OCI-M2 (cell line): ENCODE results near the gene MPRIP.
"Not testable (repeated sequence)": the region's sequence is repeated elsewhere in the genome, so short reads cannot be mapped to it uniquely, and the experiment has no call there.

Experiments
- DNase-seq: peaks from one replicate; lab custom pipeline; 2025; ENCODE audit not compliant: unreplicated experiment; lab: John Stamatoyannopoulos, UW

Gene MPRIP

GRCh38 chr17:17142556-17142955 is 100.3 kb downstream of the MPRIP start:
- DNase-seq = no peak

- DNase-seq = no peak
Observed at GRCh38 chr17:17143501-17143900, 101.2 kb downstream of the MPRIP start.

- no peak for DNase-seq
Observed at GRCh38 chr17:17144061-17144460, 101.8 kb downstream of the MPRIP start.

DNA sequence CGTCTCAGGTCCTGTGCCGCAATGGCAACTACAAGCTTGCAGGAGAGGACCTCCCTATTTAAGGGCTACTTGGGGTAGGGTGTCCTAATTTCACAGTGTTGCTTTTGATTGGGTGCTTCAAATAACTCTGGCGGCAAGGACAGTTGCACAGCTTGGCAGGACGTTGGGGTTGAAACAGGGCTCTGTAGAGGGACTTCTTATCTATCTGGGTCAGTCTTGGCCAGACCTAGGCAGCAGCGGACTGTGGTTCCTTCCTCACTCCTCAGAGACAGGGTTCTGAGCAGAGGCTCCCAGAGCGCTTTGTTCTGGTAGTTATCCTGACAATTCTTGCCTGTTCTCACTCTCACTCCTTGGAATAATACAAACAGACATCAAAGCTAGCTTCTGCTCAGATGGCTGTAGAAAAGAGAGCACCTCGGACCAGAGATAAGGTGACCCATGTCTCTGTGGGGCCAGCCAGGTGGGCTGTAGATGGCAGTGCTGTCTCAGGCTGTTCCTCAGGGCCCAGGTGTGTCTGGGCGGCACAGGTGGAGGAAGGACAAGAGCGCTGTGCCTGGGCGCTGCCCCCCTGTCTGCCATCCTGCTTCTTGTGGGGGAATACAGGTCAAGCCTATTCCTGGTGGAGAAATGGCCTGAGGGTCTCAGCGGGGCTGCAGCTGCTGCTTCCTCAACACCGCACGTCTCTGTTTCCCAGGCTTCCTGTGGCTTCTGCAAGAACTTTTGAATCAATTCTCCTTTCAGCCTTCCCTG is 102.8 kb downstream of the MPRIP start:
- no peak for DNase-seq

DNA sequence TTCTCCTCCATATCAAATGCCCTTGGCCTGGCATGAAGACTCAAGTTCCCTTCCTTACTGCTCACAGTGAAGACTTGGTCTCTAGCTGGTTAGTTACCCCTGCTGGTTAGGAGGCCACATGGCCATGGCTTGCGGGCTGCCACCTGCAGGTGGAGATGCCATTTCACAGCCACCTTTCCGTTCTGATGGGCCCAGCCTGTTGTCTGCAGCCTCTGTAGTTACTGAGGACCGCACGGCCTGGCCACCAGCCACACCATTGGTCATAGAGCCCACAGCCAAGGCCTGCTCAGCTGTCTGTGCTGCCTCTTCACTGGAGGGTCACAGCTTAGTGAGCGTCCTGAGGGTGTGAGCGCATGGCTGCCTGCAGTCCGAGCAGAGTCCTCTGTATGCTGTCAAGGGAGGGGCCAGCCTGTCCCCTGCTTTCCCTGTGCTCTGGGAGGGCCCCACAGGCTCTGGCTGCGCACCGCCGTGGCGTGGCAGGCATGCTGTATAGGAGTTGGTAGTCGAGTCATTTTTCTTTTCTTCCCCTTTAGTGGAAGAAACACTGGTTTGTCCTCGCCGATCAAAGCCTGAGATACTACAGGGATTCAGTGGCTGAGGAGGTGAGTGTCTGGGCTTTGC is 104.6 kb downstream of the MPRIP start:
- no peak for DNase-seq

- no peak for DNase-seq
Observed at GRCh38 chr17:17147821-17148220, 105.6 kb downstream of the MPRIP start.

DNA sequence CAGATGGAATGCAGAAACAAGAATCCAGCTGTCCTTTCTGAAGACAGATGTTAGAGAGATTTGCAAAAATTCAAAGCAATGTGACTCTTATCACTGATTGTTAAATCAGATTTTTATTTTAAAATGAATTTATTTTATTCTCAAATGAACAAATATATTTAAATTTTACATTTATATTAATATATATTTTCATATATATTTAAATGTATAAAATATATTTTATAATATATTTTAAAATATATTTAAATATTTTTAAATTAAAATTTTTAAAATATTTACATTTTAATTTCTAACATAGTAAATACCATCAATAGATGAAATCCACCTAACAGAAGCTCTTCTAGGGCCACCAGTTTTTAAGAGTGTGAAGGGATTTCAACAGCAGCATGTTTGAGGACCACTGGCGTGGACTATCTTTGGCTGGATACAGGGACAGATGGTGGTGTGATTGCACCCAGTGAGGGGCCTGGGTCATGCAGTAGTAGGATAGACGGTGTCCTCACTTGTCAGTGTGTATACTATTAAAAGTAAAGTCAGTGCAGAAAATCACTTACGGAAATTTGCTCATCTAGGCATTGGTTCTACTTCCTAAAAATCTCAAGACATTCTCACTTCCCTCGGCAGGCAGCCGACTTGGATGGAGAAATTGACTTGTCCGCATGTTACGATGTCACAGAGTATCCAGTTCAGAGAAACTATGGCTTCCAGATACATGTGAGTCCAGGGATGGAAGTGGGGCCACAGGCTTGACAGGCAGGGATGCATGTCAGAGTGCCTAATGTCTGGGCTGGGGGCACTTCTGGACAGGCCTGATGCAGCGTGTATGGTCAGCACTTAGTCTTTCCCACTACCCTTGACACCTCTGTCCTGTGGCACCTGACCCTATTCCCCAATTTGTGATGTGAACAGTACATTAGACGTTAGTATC is 107.5 kb downstream of the MPRIP start:
- DNase-seq = no peak

GRCh38 chr17:17150448-17150800 is 108.2 kb downstream of the MPRIP start:
- DNase-seq = no peak

GRCh38 chr17:17151055-17151454 is 108.8 kb downstream of the MPRIP start:
- no peak for DNase-seq

DNA sequence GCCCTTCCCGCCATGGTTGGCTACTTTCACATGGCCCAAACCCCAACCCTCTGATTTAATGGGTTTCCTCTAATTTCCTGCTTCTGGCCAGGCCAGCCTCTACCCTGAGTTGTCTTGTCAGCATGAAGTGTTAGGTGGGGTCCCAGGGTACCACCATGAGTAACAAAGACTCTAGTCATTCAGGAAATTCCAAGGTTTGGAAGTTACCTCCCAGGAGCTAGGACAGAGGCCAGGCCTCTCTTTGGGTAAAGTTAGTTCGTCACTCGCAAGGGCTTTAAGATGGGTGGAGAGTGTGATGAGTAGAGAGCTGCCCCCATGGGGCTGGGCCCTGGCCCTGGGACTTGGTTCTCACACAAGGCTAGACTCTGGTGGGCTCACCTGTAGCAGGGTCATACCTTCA is 109.3 kb downstream of the MPRIP start:
- DNase-seq = no peak

GRCh38 chr17:17151962-17152361 is 109.7 kb downstream of the MPRIP start:
- no peak for DNase-seq

GRCh38 chr17:17152385-17152784 is 110.1 kb downstream of the MPRIP start:
- DNase-seq = no peak

- no peak for DNase-seq
Observed at GRCh38 chr17:17153071-17153470, 110.8 kb downstream of the MPRIP start.

DNA sequence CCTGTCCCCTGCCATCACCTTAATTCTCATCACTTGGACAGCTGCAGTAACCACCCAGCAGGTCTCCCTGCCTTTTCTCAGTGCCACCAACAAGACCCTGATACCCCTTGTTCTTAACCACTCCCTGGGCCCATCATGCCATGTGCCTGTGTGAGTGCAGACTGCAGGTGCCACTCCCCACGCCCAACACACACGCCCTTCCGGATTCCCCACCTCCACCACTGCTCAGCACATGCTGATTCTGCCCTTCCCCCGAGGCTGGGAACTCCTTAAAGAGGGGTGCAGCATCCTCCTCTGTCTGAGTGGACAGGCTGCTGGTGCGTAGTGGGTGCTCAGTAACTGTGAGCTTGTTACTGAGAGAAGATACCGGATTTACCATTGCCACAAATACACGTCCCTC is 111.5 kb downstream of the MPRIP start:
- no peak for DNase-seq

DNA sequence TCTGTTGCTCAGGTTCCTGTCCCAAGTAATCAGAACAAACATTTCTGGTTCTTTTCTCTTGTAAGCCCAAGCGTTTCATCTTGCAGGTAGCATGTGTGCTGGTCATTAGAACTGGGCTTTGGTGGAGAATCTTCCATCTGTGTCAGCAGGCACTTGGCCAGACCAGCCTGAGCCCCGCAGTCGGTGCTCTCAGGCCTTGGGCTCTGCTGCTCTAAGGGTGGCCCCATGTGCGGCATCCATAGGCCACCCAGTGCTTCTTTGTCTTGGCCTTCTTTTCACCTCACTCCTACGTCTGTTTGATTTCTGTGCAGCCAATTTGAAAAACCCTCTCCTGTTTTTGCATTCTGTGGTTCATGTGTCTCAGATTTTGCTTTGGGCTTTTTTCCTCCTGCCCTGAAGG is 112.3 kb downstream of the MPRIP start:
- no peak for DNase-seq

GRCh38 chr17:17154981-17155380 is 112.7 kb downstream of the MPRIP start:
- DNase-seq = no peak

DNA sequence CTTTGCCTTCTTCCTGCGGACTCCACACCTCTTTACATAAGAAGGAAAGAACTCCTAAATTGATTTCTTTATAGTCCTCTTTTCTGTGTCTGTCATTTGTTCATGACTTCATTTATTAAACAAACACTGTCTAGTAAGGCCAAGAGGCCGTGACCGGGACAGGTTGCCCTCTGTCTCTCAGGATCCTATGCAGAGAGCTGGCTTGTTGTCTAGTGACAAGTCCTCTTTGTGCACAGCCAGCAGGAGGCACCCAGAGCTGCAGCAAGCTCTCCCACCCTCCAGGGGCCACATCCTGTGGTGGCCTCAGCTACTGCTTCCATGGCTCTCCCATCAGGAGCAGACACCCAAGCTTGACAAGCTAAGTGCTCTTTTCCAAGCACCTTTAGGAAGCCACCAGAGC is 113.3 kb downstream of the MPRIP start:
- DNase-seq = no peak

- DNase-seq = no peak
Observed at GRCh38 chr17:17156107-17156506, 113.8 kb downstream of the MPRIP start.

DNA sequence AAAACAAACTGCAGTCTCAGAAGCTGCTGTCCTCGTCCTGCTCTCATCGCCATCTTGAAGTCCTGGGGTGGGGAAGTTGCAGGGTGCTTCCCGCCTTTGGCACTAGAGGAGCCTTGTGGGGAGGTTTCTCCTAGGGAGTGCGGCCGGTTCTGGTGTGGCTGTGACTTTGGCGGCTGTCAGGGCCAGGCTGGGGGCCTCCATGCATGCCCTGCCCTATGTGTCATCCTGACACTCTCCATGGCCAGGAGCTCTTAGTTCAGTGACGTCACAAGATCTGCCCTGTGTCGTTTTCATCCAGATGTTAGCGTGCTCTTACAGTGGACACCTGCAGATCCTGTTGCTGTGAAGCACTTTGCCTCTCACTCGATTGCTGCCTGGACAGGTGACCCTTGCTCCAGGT is 114.3 kb downstream of the MPRIP start:
- no peak for DNase-seq

- DNase-seq = no peak
Observed at GRCh38 chr17:17157041-17157440, 114.8 kb downstream of the MPRIP start.

DNA sequence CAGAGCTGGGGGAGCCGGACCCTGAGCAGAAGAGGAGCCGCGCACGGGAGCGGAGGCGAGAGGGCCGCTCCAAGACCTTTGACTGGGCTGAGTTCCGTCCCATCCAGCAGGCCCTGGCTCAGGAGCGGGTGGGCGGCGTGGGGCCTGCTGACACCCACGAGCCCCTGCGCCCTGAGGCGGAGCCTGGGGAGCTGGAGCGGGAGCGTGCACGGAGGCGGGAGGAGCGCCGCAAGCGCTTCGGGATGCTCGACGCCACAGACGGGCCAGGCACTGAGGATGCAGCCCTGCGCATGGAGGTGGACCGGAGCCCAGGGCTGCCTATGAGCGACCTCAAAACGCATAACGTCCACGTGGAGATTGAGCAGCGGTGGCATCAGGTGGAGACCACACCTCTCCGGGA is 116.2 kb downstream of the MPRIP start:
- not testable (repeated sequence) for DNase-seq

DNA sequence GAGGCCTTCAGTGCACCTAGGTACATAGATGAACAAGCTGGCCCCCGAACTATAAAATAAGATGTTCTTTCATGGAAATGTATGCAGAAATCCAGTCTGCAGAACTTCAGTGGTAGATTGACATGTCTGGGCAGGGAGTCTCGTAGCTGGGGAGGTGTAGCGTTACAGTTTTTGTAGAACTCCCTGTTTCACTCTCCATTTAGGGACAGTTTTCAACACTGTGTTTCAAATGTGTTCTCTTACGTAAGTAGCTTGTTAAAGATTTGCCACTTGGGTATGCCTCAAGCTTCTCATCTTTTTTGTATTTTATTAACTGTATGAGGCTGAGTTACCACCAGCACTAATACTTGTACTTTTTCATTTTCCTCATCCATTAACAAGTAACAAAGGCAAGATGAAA is 117.3 kb downstream of the MPRIP start:
- no peak for DNase-seq
